ENCODE results near the gene RBM33. TPM values are rescaled to one million over a fixed set of nuclear protein-coding genes. Genes with fewer than 3 reads are reported as not detected.

The RBM33 gene
- total RNA-seq, 1 experiment from 2014 or later = 61.1 TPM

- intact Hi-C loops (cut with micrococcal nuclease; ENCODE audit: unreplicated experiment) (no loop called here), in situ Hi-C loops (cut with HindIII; ENCODE audit: low pct_unique_long_range_greater_than_20kb, low sequenced_read_pairs) (no loop called here)
- Histone ChIP-seq H3K4me3 (ENCODE audit: low read depth in 2 of 2, low read length in 2 of 2) (no peak overlapping the region), H3K27me3 (ENCODE audit: control insufficient read depth, insufficient read depth, low read length) (no peaks in the 10 kb centered on the region), H3K36me3 (ENCODE audit: control insufficient read depth, insufficient read depth, low read length) (no peaks in the 10 kb centered on the region), H3K27ac (ENCODE audit: low read length) (no peak overlapping the region), H3K4me1 (ENCODE audit: control insufficient read depth, insufficient read depth, low read length) (no peaks in the 10 kb centered on the region), H3K9me3 (ENCODE audit: control insufficient read depth, insufficient read depth, low read depth, low read length) (no peaks in the 10 kb centered on the region)
- ChIA-PET CTCF (no interaction called here), POLR2A (no interaction called here)
- TF ChIP-seq SIN3A (IDR thresholded peaks at IDR 0.05; ENCODE audit: borderline replicate concordance, insufficient read depth, low read depth, low read length) (no peak), POLR2AphosphoS5 (IDR thresholded peaks at IDR 0.05; ENCODE audit: low read depth, low read length) (no peak), CTCF (IDR thresholded peaks at IDR 0.05) (no peak), TCF7L2 (IDR thresholded peaks at IDR 0.05; ENCODE audit: low read depth, low read length) (no peak), REST (IDR thresholded peaks at IDR 0.05; ENCODE audit: insufficient read depth in 1 of 2, low read depth in 2 of 2, low read length in 1 of 2) (no peak)
- ATAC-seq (peak; percentile 29), DNase-seq (ENCODE audit: low read depth, low spot score) (no peak)
- no TSS peak for BruUV-seq (replicated peaks)
Measured at GRCh38 chr7:155789001-155789725, 144.7 kb downstream of the RBM33 start.

- DNase-seq (ENCODE audit: low read depth, low spot score) (no peak), ATAC-seq (no peak)
- Histone ChIP-seq H3K9me3 (ENCODE audit: control insufficient read depth, insufficient read depth, low read depth, low read length) (no peaks in the 10 kb centered on the region), H3K4me3 (ENCODE audit: low read depth in 2 of 2, low read length in 2 of 2) (no peak overlapping the region), H3K36me3 (ENCODE audit: control insufficient read depth, insufficient read depth, low read length) (no peaks in the 10 kb centered on the region), H3K27me3 (ENCODE audit: control insufficient read depth, insufficient read depth, low read length) (no peaks in the 10 kb centered on the region), H3K4me1 (ENCODE audit: control insufficient read depth, insufficient read depth, low read length) (no peaks in the 10 kb centered on the region), H3K27ac (ENCODE audit: low read length) (no peak overlapping the region)
- intact Hi-C loops (cut with micrococcal nuclease; ENCODE audit: unreplicated experiment) = no loop called here
- BruUV-seq (replicated peaks) = no TSS peak
- in situ Hi-C loops (cut with HindIII; ENCODE audit: low pct_unique_long_range_greater_than_20kb, low sequenced_read_pairs) = no loop called here
- no peak for TF ChIP-seq TCF7L2 (IDR thresholded peaks at IDR 0.05; ENCODE audit: low read depth, low read length)
- no peak for TF ChIP-seq CTCF (IDR thresholded peaks at IDR 0.05)
- no peak for TF ChIP-seq SIN3A (IDR thresholded peaks at IDR 0.05; ENCODE audit: borderline replicate concordance, insufficient read depth, low read depth, low read length)
- TF ChIP-seq REST (IDR thresholded peaks at IDR 0.05; ENCODE audit: insufficient read depth in 1 of 2, low read depth in 2 of 2, low read length in 1 of 2) = no peak
- no peak for TF ChIP-seq POLR2AphosphoS5 (IDR thresholded peaks at IDR 0.05; ENCODE audit: low read depth, low read length)
- ChIA-PET POLR2A (no interaction called here), CTCF (interaction anchor here (0.7 kb wide), 1 partner anchor 201 kb away, joined by 4 read pairs; no protein-coding TSS in a partner anchor)
Measured at GRCh38 chr7:155790666-155791065, 146.2 kb downstream of the RBM33 start.
